Mammary epithelial cell (primary cell): ENCODE results near the gene MAML1.

Experiments
- CTCF ChIP-seq, 2 donors: IDR thresholded peaks in 1 of 2; conservative IDR thresholded peaks in 1 of 2; 2 replicates each; pipeline ENCODE4 v1.5.1; 2011 to 2012; ENCODE audit warnings: inconsistent platforms in 2 of 2, low read length in 2 of 2, mild to moderate bottlenecking in 2 of 2, control low read depth in 1 of 2, low read depth in 1 of 2; ENCODE audit not compliant: insufficient read depth in 1 of 2; ENCODE audit errors: extremely low read depth in 1 of 2
- EZH2 ChIP-seq: IDR thresholded peaks from 2 replicates; pipeline ENCODE4 v1.6.1; 2012; ENCODE audit warnings: low read length, inconsistent platforms, borderline replicate concordance

- TF ChIP-seq CTCF (conservative IDR thresholded peaks at IDR 0.05 in 1 of 2, IDR thresholded peaks at IDR 0.05 in 1 of 2; ENCODE audit: extremely low read depth in 1 of 2, insufficient read depth in 1 of 2, low read depth in 1 of 2, low read length in 2 of 2) (no peak), EZH2 (no peak)
Measured at GRCh38 chr5:179759581-179760551, 27.2 kb downstream of the MAML1 start.
